Osteoblast (primary cell): ENCODE measurements around the gene NAV2. TPM values are rescaled to one million over a fixed set of nuclear protein-coding genes. Genes with fewer than 3 reads are reported as not detected.

Experiments
- DNase-seq: peaks from one replicate; pipeline ENCODE4 v3.0.0; 2011; ENCODE audit warnings: low spot score, mixed read lengths; ENCODE audit not compliant: insufficient read length; ENCODE audit errors: missing footprints
- H2AFZ ChIP-seq: 2 replicates; pipeline ENCODE4 v1.6.0; 2011; ENCODE audit warnings: mild to moderate bottlenecking, low read length
- H3K27ac ChIP-seq: 2 replicates; pipeline ENCODE4 v1.5.1; 2011; ENCODE audit warnings: mild to moderate bottlenecking, low read depth, low read length, moderate library complexity
- H3K27me3 ChIP-seq: 2 replicates; pipeline ENCODE4 v1.6.0; 2012; ENCODE audit warnings: mild to moderate bottlenecking, control low read depth, inconsistent platforms, low read length, moderate library complexity; ENCODE audit not compliant: insufficient read depth
- H3K36me3 ChIP-seq: 2 replicates; pipeline ENCODE4 v1.5.1; 2011; ENCODE audit warnings: mild to moderate bottlenecking, low read length, control low read depth, moderate library complexity; ENCODE audit not compliant: insufficient read depth
- H3K4me1 ChIP-seq: 2 replicates; pipeline ENCODE4 v1.5.1; 2011; ENCODE audit warnings: mild to moderate bottlenecking, low read length, control low read depth, moderate library complexity; ENCODE audit not compliant: insufficient read depth
- H3K4me2 ChIP-seq: 2 replicates; pipeline ENCODE4 v1.6.0; 2011; ENCODE audit warnings: mild to moderate bottlenecking, low read length; ENCODE audit not compliant: insufficient read depth
- H3K4me3 ChIP-seq: fragments of 200-600 bp; sonication (generic); 3 replicates; pipeline ENCODE4 v1.5.1; 2012; ENCODE audit warnings: mild to moderate bottlenecking, low read length, inconsistent platforms; ENCODE audit not compliant: insufficient read depth
- H3K79me2 ChIP-seq: 2 replicates; pipeline ENCODE4 v1.6.0; 2012; ENCODE audit warnings: mild to moderate bottlenecking, low read length, control low read depth, inconsistent platforms; ENCODE audit not compliant: insufficient read depth
- H3K9me3 ChIP-seq: 2 replicates; pipeline ENCODE4 v1.5.1; 2011; ENCODE audit warnings: low read depth, low read length, control low read depth
- H4K20me1 ChIP-seq: 2 replicates; pipeline ENCODE4 v1.6.0; 2012; ENCODE audit warnings: mild to moderate bottlenecking, low read length, control low read depth; ENCODE audit not compliant: insufficient read depth
- CTCF ChIP-seq: IDR thresholded peaks from 2 replicates; pipeline ENCODE4 v1.5.1; 2011; ENCODE audit warnings: mild to moderate bottlenecking, low read depth, low read length, moderate library complexity; ENCODE audit errors: extremely low read depth
- total RNA-seq: library from RNA; depleted of rRNA; stranded (reverse); fragments of >200 nt; gene quantifications from 2 replicates; pipeline ENCODE4 v1.2.3, GENCODE V29; 2012

Gene NAV2
- total RNA-seq, 1 donor = 8.7 TPM

GRCh38 chr11:20056109-20056949 is 343.7 kb downstream of the NAV2 start:
- Histone ChIP-seq H3K79me2 (no peaks in the 10 kb centered on the region), H3K36me3 (peaks cover 48% of the 10 kb centered on the region), H3K27me3 (no peaks in the 10 kb centered on the region), H4K20me1 (no peaks in the 10 kb centered on the region), H2AFZ (no peak overlapping the region), H3K4me3 (no peak overlapping the region), H3K4me2 (no peak overlapping the region), H3K9me3 (no peaks in the 10 kb centered on the region), H3K4me1 (no peaks in the 10 kb centered on the region), H3K27ac (no peak overlapping the region)
- no peak for TF ChIP-seq CTCF
- no peak for DNase-seq

GRCh38 chr11:20056950-20057943 is 344.6 kb downstream of the NAV2 start:
- no peak overlapping the region for H2AFZ ChIP-seq
- H3K27ac ChIP-seq = no peak overlapping the region
- H3K4me2 ChIP-seq = no peak overlapping the region
- no peak overlapping the region for H3K4me3 ChIP-seq
- H4K20me1 ChIP-seq = no peaks in the 10 kb centered on the region
- DNase-seq = no peak
- H3K9me3 ChIP-seq = no peaks in the 10 kb centered on the region
- peaks cover 48% of the 10 kb centered on the region for H3K36me3 ChIP-seq
- no peaks in the 10 kb centered on the region for H3K79me2 ChIP-seq
- no peaks in the 10 kb centered on the region for H3K27me3 ChIP-seq
- no peaks in the 10 kb centered on the region for H3K4me1 ChIP-seq
- no peak for TF ChIP-seq CTCF

GRCh38 chr11:20058749-20059458 is 346.3 kb downstream of the NAV2 start:
- H3K36me3 ChIP-seq = peaks cover 45% of the 10 kb centered on the region
- H3K27ac ChIP-seq = no peak overlapping the region
- H3K4me3 ChIP-seq = no peak overlapping the region
- H3K9me3 ChIP-seq = no peaks in the 10 kb centered on the region
- H3K4me2 ChIP-seq = no peak overlapping the region
- H4K20me1 ChIP-seq = no peaks in the 10 kb centered on the region
- TF ChIP-seq CTCF = no peak
- no peaks in the 10 kb centered on the region for H3K4me1 ChIP-seq
- DNase-seq = peak; percentile 47
- no peaks in the 10 kb centered on the region for H3K27me3 ChIP-seq
- H3K79me2 ChIP-seq = no peaks in the 10 kb centered on the region
- no peak overlapping the region for H2AFZ ChIP-seq
